Transverse colon (tissue), 4 donors: ENCODE data around the gene TLR3. TPM values are rescaled to one million over a fixed set of nuclear protein-coding genes. Genes with fewer than 3 reads are reported as not detected.

Source experiments
- DNase-seq: peaks from one replicate; pipeline ENCODE4 v3.0.0-alpha.2; 2019
- H3K27ac ChIP-seq, 4 donors: fragments of 200-600 bp; sonication (generic); 2 replicates each; pipeline ENCODE4 v1.5.1; 2016 to 2018; ENCODE audit warnings: inconsistent platforms in 4 of 4
- H3K27me3 ChIP-seq: fragments of 200-600 bp; sonication (generic); 2 replicates; pipeline ENCODE4 v1.5.1; 2017; ENCODE audit warnings: inconsistent platforms
- H3K36me3 ChIP-seq, 4 donors: fragments of 200-600 bp; sonication (generic); 2 replicates each; pipeline ENCODE4 v1.5.1; 2017 to 2019; ENCODE audit warnings: inconsistent platforms in 4 of 4
- H3K4me1 ChIP-seq, 4 donors: fragments of 200-600 bp; sonication (generic); 2 replicates each; pipeline ENCODE4 v1.5.1; 2017 to 2020; ENCODE audit warnings: inconsistent platforms in 4 of 4
- H3K4me3 ChIP-seq, 4 donors: fragments of 200-600 bp; sonication (generic); 1 replicate in 1 of 4; 2 replicates in 3 of 4; pipeline versions ENCODE4 v1.5.1 to v1.6.1; 2017 to 2019; ENCODE audit warnings: inconsistent platforms in 4 of 4
- H3K9me3 ChIP-seq, 2 donors: fragments of 200-600 bp; sonication (generic); 2 replicates each; pipeline ENCODE4 v1.5.1; 2017 to 2019; ENCODE audit warnings: inconsistent platforms in 2 of 2
- EP300 ChIP-seq: sonication (generic); formaldehyde crosslinking; IDR thresholded peaks from one replicate; pipeline ENCODE4 v1.6.1; 2017; ENCODE audit warnings: antibody characterized with exemption, low read depth
- POLR2A ChIP-seq: fragments of 450-650 bp; IDR thresholded peaks from one replicate; pipeline ENCODE4 v1.6.1; 2016; ENCODE audit warnings: antibody characterized with exemption, mild to moderate bottlenecking, moderate library complexity
- POLR2AphosphoS5 ChIP-seq, 3 donors: sonication (generic); formaldehyde crosslinking; IDR thresholded peaks; one replicate each; pipeline ENCODE4 v1.6.1; 2016; ENCODE audit warnings: antibody characterized with exemption in 3 of 3
- WGBS, 2 donors: methylation state at CpG; one replicate each; pipeline ENCODE4 v1.1.5; 2018; ENCODE audit warnings: low coverage in 1 of 2; 5-methylcytosine and 5-hydroxymethylcytosine counted together
- in situ Hi-C, 4 donors: fragments of 200-750 bp; cut with MboI; loops; one replicate each; pipeline versions ENCODE4 v1.15.0 to v1.15.1; 2017; ENCODE audit warnings: low sequenced_read_pairs in 3 of 4, low pct_ligation_motif_present in 1 of 4, low pct_unique_long_range_greater_than_20kb in 1 of 4
- intact Hi-C: fragments of 100-400 bp; cut with DNase I; formaldehyde crosslinking; loops from one replicate; pipeline ENCODE4 v1.15.1; 2023; ENCODE audit warnings: low total_unique reads
- total RNA-seq, 4 donors: library from RNA; depleted of rRNA; stranded (reverse); fragments of >200 nt; gene quantifications; one replicate each; pipeline ENCODE4 v1.1.0, GENCODE V29; 2016
- TF ChIP-seq, protein P1 (sequence below), 5 experiments: fragments of 200-600 bp in 3 of 5; fragments of 450-650 bp in 2 of 5; sonication (generic) in 3 of 5; IDR thresholded peaks; 1 replicate in 2 of 5; 2 replicates in 3 of 5; pipeline ENCODE4 v1.5.1; 2016 to 2017; ENCODE audit warnings: antibody characterized with exemption in 5 of 5, inconsistent platforms in 3 of 5, mild to moderate bottlenecking in 2 of 5, moderate library complexity in 1 of 5

The TLR3 gene
- 10 to 100 TPM in 2 of 4 donors, 1 to 10 TPM in 1, under 1 TPM in 1; 0.20 to 20.1 (median 9.8) TPM for total RNA-seq

DNA sequence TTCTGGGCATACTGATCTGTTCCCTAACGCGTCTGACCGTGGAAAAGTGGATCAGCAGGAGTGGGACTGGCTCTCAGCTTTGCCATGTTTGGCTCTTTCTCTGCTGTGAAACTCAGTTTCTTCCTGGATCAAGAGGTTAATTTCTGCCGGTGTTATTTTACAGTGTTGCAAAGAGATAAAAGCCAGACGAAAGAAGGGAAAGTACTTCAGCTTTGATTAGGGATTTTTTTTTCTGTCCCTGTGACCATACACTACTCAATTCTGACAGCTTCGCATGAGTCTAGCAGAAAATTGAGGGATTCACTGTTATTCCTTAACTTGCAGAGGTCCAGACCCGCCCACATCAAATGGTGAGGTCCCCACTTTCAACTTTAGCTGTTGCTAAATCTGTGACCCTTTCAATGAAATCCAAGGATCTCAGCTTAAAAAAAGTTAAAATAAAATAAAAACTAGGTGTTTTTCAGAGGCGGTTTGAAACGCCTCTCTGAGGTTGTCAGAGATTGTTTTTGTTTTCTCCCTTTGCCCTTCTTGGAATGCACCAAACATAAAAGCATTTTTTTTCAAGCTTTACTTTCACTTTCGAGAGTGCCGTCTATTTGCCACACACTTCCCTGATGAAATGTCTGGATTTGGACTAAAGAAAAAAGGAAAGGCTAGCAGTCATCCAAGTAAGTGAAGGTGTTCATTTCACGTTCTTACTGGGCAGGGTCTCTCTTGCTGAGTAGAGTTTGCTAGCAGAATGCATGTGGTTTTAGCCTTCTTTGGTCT, at the start of gene TLR3:
Gene TLR3, plus strand, starts transcription at position 576 of the 768 bp plus-strand sequence. CDS start 7,464 bp downstream, outside the sequence.
- Histone ChIP-seq H3K9me3 (no peaks in the 10 kb centered on the region), H3K36me3 (no peaks in the 10 kb centered on the region), H3K4me3 (peak within 1 kb of the TSS; percentile 39 to 69 (median 54)), H3K27me3 (no peaks in the 10 kb centered on the region), H3K27ac (peak within 1 kb of the TSS; percentile 58 to 81 (median 80)), H3K4me1 (peaks cover 0 to 21% (median 5%) of the 10 kb centered on the region in 4 donors)
- 4 to 12% methylated on average over 12 of the region's 12 CpGs for WGBS, 2 donors
- TF ChIP-seq POLR2AphosphoS5 (IDR thresholded peaks at IDR 0.05), result peak in 1 of 3 donors; percentile 5
- TF ChIP-seq, protein P1, sequence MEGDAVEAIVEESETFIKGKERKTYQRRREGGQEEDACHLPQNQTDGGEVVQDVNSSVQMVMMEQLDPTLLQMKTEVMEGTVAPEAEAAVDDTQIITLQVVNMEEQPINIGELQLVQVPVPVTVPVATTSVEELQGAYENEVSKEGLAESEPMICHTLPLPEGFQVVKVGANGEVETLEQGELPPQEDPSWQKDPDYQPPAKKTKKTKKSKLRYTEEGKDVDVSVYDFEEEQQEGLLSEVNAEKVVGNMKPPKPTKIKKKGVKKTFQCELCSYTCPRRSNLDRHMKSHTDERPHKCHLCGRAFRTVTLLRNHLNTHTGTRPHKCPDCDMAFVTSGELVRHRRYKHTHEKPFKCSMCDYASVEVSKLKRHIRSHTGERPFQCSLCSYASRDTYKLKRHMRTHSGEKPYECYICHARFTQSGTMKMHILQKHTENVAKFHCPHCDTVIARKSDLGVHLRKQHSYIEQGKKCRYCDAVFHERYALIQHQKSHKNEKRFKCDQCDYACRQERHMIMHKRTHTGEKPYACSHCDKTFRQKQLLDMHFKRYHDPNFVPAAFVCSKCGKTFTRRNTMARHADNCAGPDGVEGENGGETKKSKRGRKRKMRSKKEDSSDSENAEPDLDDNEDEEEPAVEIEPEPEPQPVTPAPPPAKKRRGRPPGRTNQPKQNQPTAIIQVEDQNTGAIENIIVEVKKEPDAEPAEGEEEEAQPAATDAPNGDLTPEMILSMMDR (IDR thresholded peaks at IDR 0.05), result no peak
- no peak for DNase-seq
- in situ Hi-C loops (no loop called here), intact Hi-C loops (loop anchor here (5.0 kb wide), 1 partner anchor 69 kb away; no protein-coding TSS in a partner anchor)

DNA sequence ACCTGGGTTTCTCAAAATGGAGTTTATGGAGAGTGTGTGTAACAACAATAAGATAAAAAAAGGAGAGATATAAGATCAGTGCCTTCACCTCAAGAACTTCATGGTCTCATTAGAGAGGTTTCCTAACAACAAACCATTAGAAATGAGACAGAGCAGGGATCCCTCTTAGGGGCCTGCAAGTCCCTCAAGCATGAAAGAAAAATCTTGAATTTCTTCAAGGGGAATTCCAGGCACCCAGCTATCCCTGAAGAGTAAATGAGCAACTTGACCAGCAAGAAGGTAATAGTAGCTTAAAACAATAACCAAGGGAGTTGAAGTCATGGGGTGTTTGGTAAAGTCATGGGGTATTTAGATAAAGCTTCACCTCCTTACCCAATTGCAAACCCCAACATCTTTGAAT, 49.7 kb upstream of the TLR3 start:
- Histone ChIP-seq H3K27me3 (no peaks in the 10 kb centered on the region), H3K4me1 (peaks cover 0 to 4% (median 0%) of the 10 kb centered on the region in 4 donors), H3K36me3 (no peaks in the 10 kb centered on the region), H3K27ac (no peak overlapping the region), H3K9me3 (no peaks in the 10 kb centered on the region), H3K4me3 (no peak overlapping the region)
- no peak for DNase-seq
- intact Hi-C loops (no loop called here), in situ Hi-C loops (no loop called here)
- TF ChIP-seq EP300 (no peak), POLR2AphosphoS5 (IDR thresholded peaks at IDR 0.05) (no peak), POLR2A (no peak)
- TF ChIP-seq, protein P1 (IDR thresholded peaks at IDR 0.05), result no peak

DNA sequence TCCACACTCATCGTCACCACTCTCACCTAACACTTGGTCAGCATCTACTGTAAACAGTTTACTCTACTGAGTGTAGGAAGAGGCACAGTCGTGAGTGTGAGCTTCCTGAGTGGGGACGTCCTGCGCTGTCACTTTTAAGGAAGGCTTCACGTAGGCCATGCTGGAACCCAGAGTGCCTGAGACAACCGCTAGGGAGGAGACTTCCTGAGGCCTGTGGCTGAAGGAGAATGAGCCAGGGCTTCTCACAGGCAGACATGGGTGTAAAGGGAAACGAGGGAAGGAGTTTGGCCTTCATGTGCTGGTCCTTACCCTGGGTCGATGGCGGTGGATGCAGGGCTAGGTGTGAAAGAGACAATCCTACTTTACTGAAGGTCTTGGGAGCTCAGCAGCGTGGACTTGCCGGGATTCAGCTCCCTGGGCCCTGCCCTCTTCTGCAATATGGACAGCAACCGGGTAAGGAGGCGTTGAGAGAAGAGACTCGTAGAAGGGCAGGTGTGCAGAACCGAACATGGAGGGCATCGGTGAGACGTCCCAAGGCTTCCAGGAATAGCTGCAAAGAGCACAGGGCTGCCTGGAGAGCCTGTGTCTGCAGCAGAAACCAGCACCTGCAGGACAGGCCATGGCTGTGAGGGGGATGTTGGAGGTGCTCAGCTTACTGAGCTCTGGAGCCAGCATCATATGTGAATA, 48.7 kb upstream of the TLR3 start:
- DNase-seq, result no peak
- Histone ChIP-seq H3K4me1 (peaks cover 0 to 4% (median 0%) of the 10 kb centered on the region in 4 donors), H3K27me3 (no peaks in the 10 kb centered on the region), H3K27ac (no peak overlapping the region), H3K4me3 (no peak overlapping the region), H3K36me3 (no peaks in the 10 kb centered on the region), H3K9me3 (no peaks in the 10 kb centered on the region)
- in situ Hi-C loops (loop anchor here in 2 of 4 donors (10.0 kb wide), 1 partner anchor 375 kb away; no protein-coding TSS in a partner anchor), intact Hi-C loops (loop anchor here (5.0 to 10.0 kb wide), 2 partner anchors 165 to 373 kb away; no protein-coding TSS in a partner anchor)
- 93 to 95% methylated on average over 7 to 17 of the region's 17 CpGs for WGBS, 2 donors
- TF ChIP-seq POLR2A (no peak), EP300 (no peak), POLR2AphosphoS5 (IDR thresholded peaks at IDR 0.05) (no peak)
- TF ChIP-seq, protein P1 (IDR thresholded peaks at IDR 0.05), result no peak

DNA sequence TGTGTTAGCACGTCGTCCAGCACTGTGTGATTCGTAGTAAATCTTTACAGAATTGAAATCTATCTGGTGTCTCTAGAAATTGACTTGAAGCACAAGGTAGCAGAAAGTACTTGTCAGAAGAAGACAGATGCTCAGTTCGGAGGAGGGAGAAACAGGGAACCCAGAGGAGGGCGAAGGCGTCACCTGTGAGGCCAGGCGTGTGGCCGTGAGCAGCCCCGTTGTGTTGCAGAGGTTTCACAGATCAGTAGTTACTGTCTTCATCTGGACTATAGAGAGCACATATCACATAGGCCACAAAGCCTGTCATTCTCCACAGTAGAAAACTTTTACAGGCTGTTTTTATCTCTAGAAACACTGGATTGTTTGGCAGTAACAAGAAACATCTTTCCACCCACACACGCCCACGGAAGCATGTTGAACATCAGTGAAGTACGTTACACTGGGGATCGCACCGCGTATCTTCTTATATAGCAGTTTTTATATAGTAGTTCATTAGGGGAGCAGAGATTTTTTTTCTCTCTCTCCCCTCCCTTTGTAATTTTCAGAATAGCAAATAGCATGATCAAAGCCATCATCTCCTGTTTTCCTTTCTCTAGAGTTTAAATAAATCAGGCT, 48.1 kb upstream of the TLR3 start:
- Histone ChIP-seq H3K9me3 (no peaks in the 10 kb centered on the region), H3K36me3 (no peaks in the 10 kb centered on the region), H3K4me1 (peaks cover 0 to 4% (median 0%) of the 10 kb centered on the region in 4 donors), H3K27ac (peak overlapping the region in 1 of 4 donors; percentile 4), H3K27me3 (no peaks in the 10 kb centered on the region), H3K4me3 (no peak overlapping the region)
- intact Hi-C loops, result loop anchor here (5.0 to 10.0 kb wide), 2 partner anchors 166 to 374 kb away; no protein-coding TSS in a partner anchor
- no peak for DNase-seq
- 76 to 80% methylated on average over 10 to 15 of the region's 15 CpGs for WGBS, 2 donors
- TF ChIP-seq EP300 (no peak), POLR2AphosphoS5 (IDR thresholded peaks at IDR 0.05) (no peak), POLR2A (no peak)
- TF ChIP-seq, protein P1 (IDR thresholded peaks at IDR 0.05), result no peak
- in situ Hi-C loops, result loop anchor here in 2 of 4 donors (10.0 kb wide), 1 partner anchor 376 kb away; no protein-coding TSS in a partner anchor
